ENCODE measurements around the gene RNF212B.

GRCh38 chr14:23208324-23208723 is 29.4 kb upstream of the RNF212B start:
- TF ChIP-seq, protein P1, sequence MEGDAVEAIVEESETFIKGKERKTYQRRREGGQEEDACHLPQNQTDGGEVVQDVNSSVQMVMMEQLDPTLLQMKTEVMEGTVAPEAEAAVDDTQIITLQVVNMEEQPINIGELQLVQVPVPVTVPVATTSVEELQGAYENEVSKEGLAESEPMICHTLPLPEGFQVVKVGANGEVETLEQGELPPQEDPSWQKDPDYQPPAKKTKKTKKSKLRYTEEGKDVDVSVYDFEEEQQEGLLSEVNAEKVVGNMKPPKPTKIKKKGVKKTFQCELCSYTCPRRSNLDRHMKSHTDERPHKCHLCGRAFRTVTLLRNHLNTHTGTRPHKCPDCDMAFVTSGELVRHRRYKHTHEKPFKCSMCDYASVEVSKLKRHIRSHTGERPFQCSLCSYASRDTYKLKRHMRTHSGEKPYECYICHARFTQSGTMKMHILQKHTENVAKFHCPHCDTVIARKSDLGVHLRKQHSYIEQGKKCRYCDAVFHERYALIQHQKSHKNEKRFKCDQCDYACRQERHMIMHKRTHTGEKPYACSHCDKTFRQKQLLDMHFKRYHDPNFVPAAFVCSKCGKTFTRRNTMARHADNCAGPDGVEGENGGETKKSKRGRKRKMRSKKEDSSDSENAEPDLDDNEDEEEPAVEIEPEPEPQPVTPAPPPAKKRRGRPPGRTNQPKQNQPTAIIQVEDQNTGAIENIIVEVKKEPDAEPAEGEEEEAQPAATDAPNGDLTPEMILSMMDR (IDR thresholded peaks at IDR 0.05; ENCODE audit: extremely low read depth in 1 of 2, insufficient read depth in 1 of 2, low read depth in 1 of 2, low read length in 2 of 2), result no peak
- no peak for TF ChIP-seq POLR2A (IDR thresholded peaks at IDR 0.05; ENCODE audit: low read depth, low read length)
- TF ChIP-seq GATA2 (IDR thresholded peaks at IDR 0.05; ENCODE audit: insufficient read depth, insufficient read length, low read depth, low read length), result no peak
- no peak for TF ChIP-seq EZH2 (IDR thresholded peaks at IDR 0.05; ENCODE audit: borderline replicate concordance, low read depth, low read length, severe bottlenecking)
- TF ChIP-seq, protein P2, sequence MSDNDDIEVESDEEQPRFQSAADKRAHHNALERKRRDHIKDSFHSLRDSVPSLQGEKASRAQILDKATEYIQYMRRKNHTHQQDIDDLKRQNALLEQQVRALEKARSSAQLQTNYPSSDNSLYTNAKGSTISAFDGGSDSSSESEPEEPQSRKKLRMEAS (IDR thresholded peaks at IDR 0.05; ENCODE audit: insufficient read depth, insufficient read length), result no peak
- no peak for TF ChIP-seq FOS (IDR thresholded peaks at IDR 0.05; ENCODE audit: borderline replicate concordance, insufficient read depth, low read length)
- no peak for TF ChIP-seq POLR2AphosphoS5 (IDR thresholded peaks at IDR 0.05; ENCODE audit: insufficient read depth, low read depth, low read length)
- TF ChIP-seq JUN (IDR thresholded peaks at IDR 0.05; ENCODE audit: borderline replicate concordance, insufficient read depth, insufficient read length, low read depth), result no peak

Data from endothelial cell of umbilical vein (primary cell).